ENCODE measurements around the gene MMP28.

- no peak for TF ChIP-seq CTCF (IDR thresholded peaks at IDR 0.05)
- no peak for TF ChIP-seq POLR2A (IDR thresholded peaks at IDR 0.05)
- no peak for TF ChIP-seq POLR2AphosphoS5 (IDR thresholded peaks at IDR 0.05)
- no peak for TF ChIP-seq EP300 (IDR thresholded peaks at IDR 0.05; ENCODE audit: low read depth)
Observed at GRCh38 chr17:35740216-35740615, 55.2 kb downstream of the MMP28 start.

Measured in transverse colon (tissue), 4 donors.